Thoracic aorta (tissue), 2 donors: ENCODE data around the gene FAM83F. TPM values are rescaled to one million over a fixed set of nuclear protein-coding genes. Genes with fewer than 3 reads are reported as not detected.

Experiments
- ATAC-seq: fragments of 150-250 bp; one replicate; pipeline ENCODE4 v1.8.0; 2017; ENCODE audit warnings: low read depth; ENCODE audit not compliant: insufficient number of reproducible peaks, low FRiP score
- DNase-seq: peaks from one replicate; pipeline ENCODE4 v3.0.0-alpha.2; 2020; ENCODE audit warnings: low spot score
- H3K27ac ChIP-seq, 2 donors: fragments of 200-600 bp; sonication (generic); 1 replicate in 1 of 2; 2 replicates in 1 of 2; pipeline ENCODE4 v1.5.1; 2016; ENCODE audit warnings: mild to moderate bottlenecking in 2 of 2, moderate library complexity in 2 of 2
- H3K27me3 ChIP-seq: fragments of 200-600 bp; sonication (generic); replicated peaks from 2 replicates; pipeline ENCODE4 v1.6.0; 2016; ENCODE audit warnings: mild to moderate bottlenecking; ENCODE audit not compliant: insufficient read depth
- H3K36me3 ChIP-seq: fragments of 200-600 bp; sonication (generic); one replicate; pipeline ENCODE4 v1.5.1; 2016
- H3K4me1 ChIP-seq, 2 donors: fragments of 200-600 bp; sonication (generic); 1 replicate in 1 of 2; 2 replicates in 1 of 2; pipeline versions ENCODE4 v1.5.1 to v1.6.0; 2016; ENCODE audit warnings: low read depth in 2 of 2, mild to moderate bottlenecking in 1 of 2; ENCODE audit not compliant: control insufficient read depth in 1 of 2
- H3K4me3 ChIP-seq: fragments of 200-600 bp; sonication (generic); 2 replicates; pipeline ENCODE4 v1.5.1; 2016; ENCODE audit warnings: mild to moderate bottlenecking
- H3K9me3 ChIP-seq: fragments of 200-600 bp; sonication (generic); 2 replicates; pipeline ENCODE4 v1.5.1; 2016
- total RNA-seq, 2 donors: library from RNA; depleted of rRNA; stranded (reverse); fragments of >200 nt; gene quantifications; one replicate each; pipeline versions ENCODE4 v1.1.0 to v1.2.3, GENCODE V29; 2016
- TF ChIP-seq, protein P1 (sequence below): fragments of 200-600 bp; sonication (generic); IDR thresholded peaks from one replicate; pipeline ENCODE4 v1.5.1; 2019; ENCODE audit warnings: antibody characterized with exemption

FAM83F gene
- total RNA-seq, 2 donors from 2014 or later: under 0.01 to 0.28 TPM

DNA sequence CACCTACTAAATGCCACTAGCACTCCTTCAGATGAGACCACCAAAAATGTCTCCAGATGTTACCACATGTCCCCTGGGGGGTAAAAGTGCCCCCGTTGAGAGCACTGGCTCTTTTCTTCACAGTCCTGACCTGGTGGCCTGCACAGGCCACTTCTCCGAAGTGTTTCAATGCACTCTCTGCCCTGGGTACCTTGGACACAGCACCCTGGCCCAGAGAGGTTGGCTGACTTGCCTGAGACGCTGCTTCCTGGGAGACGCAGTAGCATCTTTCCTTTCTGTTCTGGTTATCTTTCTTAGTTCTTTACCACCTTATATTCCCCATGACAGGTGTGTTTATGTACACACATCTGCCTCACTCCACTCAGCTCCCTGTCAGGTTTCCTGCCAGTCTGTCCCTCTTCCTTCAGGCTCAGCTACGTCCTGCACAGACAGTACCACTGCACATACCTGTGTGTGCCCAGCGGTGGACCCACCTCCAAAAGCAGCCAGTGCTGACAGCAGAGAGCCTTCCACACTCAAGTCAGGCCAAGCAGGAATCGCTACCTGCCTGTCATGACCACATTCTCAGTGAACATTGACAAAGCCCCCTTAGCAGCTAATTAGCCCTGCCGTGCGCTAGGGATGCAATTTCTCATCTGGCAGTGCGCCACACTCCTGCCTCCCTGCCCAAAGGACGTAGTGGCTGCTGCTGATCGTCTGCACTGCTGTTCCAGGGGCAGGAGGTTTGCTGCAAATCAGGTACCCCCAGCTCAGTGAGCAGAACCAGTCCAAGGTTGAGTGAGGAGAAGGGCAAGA lies 39.0 kb downstream of the FAM83F start:
- Histone ChIP-seq H3K4me1 (no peaks in the 10 kb centered on the region), H3K4me3 (no peak overlapping the region), H3K27me3 (no peaks in the 10 kb centered on the region), H3K9me3 (no peaks in the 10 kb centered on the region), H3K36me3 (no peaks in the 10 kb centered on the region), H3K27ac (no peak overlapping the region)
- TF ChIP-seq, protein P1, sequence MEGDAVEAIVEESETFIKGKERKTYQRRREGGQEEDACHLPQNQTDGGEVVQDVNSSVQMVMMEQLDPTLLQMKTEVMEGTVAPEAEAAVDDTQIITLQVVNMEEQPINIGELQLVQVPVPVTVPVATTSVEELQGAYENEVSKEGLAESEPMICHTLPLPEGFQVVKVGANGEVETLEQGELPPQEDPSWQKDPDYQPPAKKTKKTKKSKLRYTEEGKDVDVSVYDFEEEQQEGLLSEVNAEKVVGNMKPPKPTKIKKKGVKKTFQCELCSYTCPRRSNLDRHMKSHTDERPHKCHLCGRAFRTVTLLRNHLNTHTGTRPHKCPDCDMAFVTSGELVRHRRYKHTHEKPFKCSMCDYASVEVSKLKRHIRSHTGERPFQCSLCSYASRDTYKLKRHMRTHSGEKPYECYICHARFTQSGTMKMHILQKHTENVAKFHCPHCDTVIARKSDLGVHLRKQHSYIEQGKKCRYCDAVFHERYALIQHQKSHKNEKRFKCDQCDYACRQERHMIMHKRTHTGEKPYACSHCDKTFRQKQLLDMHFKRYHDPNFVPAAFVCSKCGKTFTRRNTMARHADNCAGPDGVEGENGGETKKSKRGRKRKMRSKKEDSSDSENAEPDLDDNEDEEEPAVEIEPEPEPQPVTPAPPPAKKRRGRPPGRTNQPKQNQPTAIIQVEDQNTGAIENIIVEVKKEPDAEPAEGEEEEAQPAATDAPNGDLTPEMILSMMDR: no peak
- ATAC-seq: no peak
- DNase-seq: no peak

DNA sequence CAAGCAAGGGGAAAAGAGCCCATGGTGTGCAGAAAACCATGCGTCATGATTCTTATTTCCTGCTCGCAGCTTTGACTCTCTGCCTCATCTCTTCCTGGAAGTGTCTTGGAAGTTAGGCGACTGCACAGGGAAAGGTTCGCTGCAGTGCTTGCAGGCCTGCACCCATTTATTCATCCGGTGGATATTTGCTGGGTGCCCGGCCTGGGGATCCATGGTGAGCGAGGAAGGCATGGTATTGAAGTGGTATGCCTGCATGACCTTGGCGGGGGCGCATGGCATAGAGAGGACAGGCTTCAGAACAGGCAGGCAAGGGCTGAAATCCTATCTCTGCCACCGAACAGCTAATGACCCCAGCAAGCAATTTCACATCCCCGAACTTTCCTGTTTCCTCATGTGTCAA lies 40.6 kb downstream of the FAM83F start:
- Histone ChIP-seq H3K36me3 (no peaks in the 10 kb centered on the region), H3K27me3 (no peaks in the 10 kb centered on the region), H3K9me3 (no peaks in the 10 kb centered on the region), H3K4me3 (no peak overlapping the region), H3K27ac (no peak overlapping the region), H3K4me1 (no peaks in the 10 kb centered on the region)
- no peak for ATAC-seq
- DNase-seq: no peak
- TF ChIP-seq, protein P1: no peak

DNA sequence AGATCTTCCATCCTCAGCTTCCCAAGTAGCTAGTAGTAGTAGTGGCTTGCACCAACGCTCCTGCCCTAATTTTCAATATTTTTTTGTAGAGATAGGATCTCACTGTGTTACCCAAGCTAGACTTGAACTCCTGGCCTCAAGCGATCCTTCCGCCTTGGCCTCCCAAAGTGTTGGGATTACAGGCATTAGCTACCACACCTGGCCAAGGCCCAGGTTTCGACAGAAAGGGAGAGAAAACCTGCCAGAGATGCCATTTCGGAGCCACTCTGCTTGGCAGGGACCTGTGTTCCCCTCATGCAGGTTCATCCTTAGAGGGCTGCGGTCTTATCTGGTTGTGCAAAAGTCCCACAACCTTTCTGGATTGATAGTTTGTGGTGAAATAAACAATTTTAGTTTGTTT lies 41.4 kb downstream of the FAM83F start:
- Histone ChIP-seq H3K27me3 (no peaks in the 10 kb centered on the region), H3K4me3 (no peak overlapping the region), H3K4me1 (peaks cover 0 to 4% of the 10 kb centered on the region in 2 donors), H3K9me3 (no peaks in the 10 kb centered on the region), H3K36me3 (no peaks in the 10 kb centered on the region), H3K27ac (no peak overlapping the region)
- DNase-seq (no peak), ATAC-seq (no peak)
- TF ChIP-seq, protein P1: no peak

DNA sequence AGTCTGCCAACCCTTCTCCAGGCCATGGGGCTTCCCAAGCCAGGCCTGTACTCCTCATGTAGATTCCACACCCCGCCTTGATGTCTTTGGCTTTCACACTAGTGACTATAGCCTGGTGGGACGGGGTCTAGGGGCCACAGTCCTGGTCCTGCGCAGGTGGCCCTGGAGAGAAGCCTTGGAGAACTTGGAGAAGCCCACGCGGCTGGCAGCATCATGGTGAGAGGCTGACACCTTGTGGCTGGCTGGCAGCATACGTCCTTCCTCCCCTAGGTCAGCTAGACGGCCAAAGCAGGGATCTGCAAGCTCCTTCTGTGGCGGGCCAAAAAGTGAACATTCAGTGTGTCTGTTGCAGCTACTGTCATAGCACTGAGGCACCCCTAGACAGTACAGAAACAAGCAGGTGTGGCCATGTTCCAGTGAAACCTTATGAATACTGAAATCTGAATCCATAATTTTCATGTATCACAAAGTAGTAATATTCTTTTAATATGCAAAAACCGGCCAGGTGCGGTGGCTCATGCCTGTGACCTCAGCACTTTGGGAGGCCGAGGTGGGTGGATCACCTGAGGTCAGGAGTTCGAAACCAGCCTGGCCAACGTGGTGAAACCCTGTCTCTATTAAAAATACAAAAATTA lies 42.0 kb downstream of the FAM83F start:
- ATAC-seq (no peak), DNase-seq (no peak)
- H3K27me3 ChIP-seq: no peaks in the 10 kb centered on the region
- H3K4me3 ChIP-seq: no peak overlapping the region
- no peaks in the 10 kb centered on the region for H3K36me3 ChIP-seq
- H3K9me3 ChIP-seq: no peaks in the 10 kb centered on the region
- H3K27ac ChIP-seq: no peak overlapping the region
- TF ChIP-seq, protein P1: peak; percentile 50
- H3K4me1 ChIP-seq: peaks cover 0 to 5% of the 10 kb centered on the region in 2 donors

DNA sequence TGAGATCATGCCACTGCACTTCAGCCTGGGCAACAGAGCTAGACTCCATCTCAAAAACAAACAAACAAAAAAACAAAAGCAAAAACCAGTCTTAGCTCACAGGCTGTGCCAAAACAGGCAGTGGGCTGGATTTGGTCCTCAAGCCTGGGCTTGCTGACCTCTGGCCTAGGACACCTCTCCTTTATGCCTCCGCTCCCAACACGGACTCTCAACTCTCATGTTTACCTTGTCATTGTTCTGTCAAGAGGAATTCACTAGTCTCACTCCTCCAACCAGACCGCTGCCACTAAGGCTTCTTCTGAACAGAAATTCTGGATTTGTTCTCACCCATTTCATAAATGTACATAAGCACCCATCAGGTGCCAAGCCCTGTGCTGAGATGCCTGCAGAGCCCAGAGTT lies 42.6 kb downstream of the FAM83F start:
- Histone ChIP-seq H3K4me1 (peaks cover 0 to 5% of the 10 kb centered on the region in 2 donors), H3K9me3 (no peaks in the 10 kb centered on the region), H3K27ac (no peak overlapping the region), H3K27me3 (no peaks in the 10 kb centered on the region), H3K36me3 (no peaks in the 10 kb centered on the region), H3K4me3 (no peak overlapping the region)
- TF ChIP-seq, protein P1: no peak
- no peak for ATAC-seq
- DNase-seq: no peak
